Neural cell (in vitro differentiated cells): Measurements from ENCODE around the gene GGA1. TPM values are rescaled to one million over a fixed set of nuclear protein-coding genes. Genes with fewer than 3 reads are reported as not detected.

Experiments
- H2AFZ ChIP-seq: fragments of 200-600, 300-800 bp; sonication (generic), shearing (Covaris generic); 2 replicates; pipeline ENCODE4 v1.6.0; 2014; ENCODE audit warnings: low read depth, mild to moderate bottlenecking, antibody characterized with exemption, low read length, moderate library complexity
- H3F3A ChIP-seq: fragments of 200-600 bp; shearing (Covaris generic); 2 replicates; pipeline ENCODE4 v1.6.1; 2016; ENCODE audit warnings: mild to moderate bottlenecking, moderate library complexity, mixed read lengths, antibody characterized with exemption, low read length; ENCODE audit not compliant: insufficient read depth, poor library complexity, severe bottlenecking
- H3K27ac ChIP-seq: fragments of 200-600, 300-800 bp; sonication (generic), shearing (Covaris generic); 2 replicates; pipeline ENCODE4 v1.5.1; 2014; ENCODE audit warnings: mild to moderate bottlenecking, low read length, moderate library complexity
- H3K27me3 ChIP-seq: fragments of 300-800, 200-600 bp; sonication (generic), shearing (Covaris generic); 2 replicates; pipeline ENCODE4 v1.6.0; 2014; ENCODE audit warnings: mild to moderate bottlenecking, low read depth, low read length, moderate library complexity; ENCODE audit not compliant: insufficient read depth
- H3K36me3 ChIP-seq: fragments of 300-800, 200-600 bp; sonication (generic), shearing (Covaris generic); 2 replicates; pipeline ENCODE4 v1.5.1; 2014; ENCODE audit warnings: mild to moderate bottlenecking, antibody characterized with exemption, low read length, moderate library complexity; ENCODE audit not compliant: insufficient read depth
- H3K4me2 ChIP-seq: fragments of 300-800, 200-600 bp; sonication (generic), shearing (Covaris generic); 2 replicates; pipeline ENCODE4 v1.6.0; 2014; ENCODE audit warnings: mild to moderate bottlenecking, low read length
- H3K4me3 ChIP-seq: fragments of 300-800, 200-600 bp; sonication (generic), shearing (Covaris generic); 2 replicates; pipeline ENCODE4 v1.5.1; 2014; ENCODE audit warnings: mild to moderate bottlenecking, low read length, moderate library complexity
- H3K79me2 ChIP-seq: fragments of 200-600 bp; shearing (Covaris generic); replicated peaks from 2 replicates; pipeline ENCODE4 v1.6.0; 2014; ENCODE audit warnings: mild to moderate bottlenecking, low read length, moderate library complexity; ENCODE audit not compliant: insufficient read depth
- H3K9ac ChIP-seq: fragments of 300-800, 200-600 bp; sonication (generic), shearing (Covaris generic); 2 replicates; pipeline ENCODE4 v1.6.1; 2016; ENCODE audit warnings: mild to moderate bottlenecking, low read length, mixed read lengths
- H3K9me2 ChIP-seq: fragments of 200-600 bp; shearing (Covaris generic); 2 replicates; pipeline ENCODE4 v1.6.1; 2016; ENCODE audit warnings: mild to moderate bottlenecking, low read length, mixed read lengths; ENCODE audit not compliant: insufficient read depth
- H3K9me3 ChIP-seq: fragments of 200-600, 300-800 bp; sonication (generic), shearing (Covaris generic); 2 replicates; pipeline ENCODE4 v1.6.1; 2016; ENCODE audit warnings: mild to moderate bottlenecking, mixed run types, low read length, moderate library complexity, mixed read lengths
- H4K20me1 ChIP-seq: fragments of 200-600 bp; shearing (Covaris generic); 2 replicates; pipeline ENCODE4 v1.6.1; 2016; ENCODE audit warnings: mild to moderate bottlenecking, mixed run types; ENCODE audit not compliant: insufficient read depth
- CTCF ChIP-seq: fragments of 450-650 bp; IDR thresholded peaks from 2 replicates; pipeline ENCODE4 v1.5.1; 2014; ENCODE audit warnings: antibody characterized with exemption, mild to moderate bottlenecking, moderate library complexity; ENCODE audit not compliant: poor library complexity, severe bottlenecking
- EP300 ChIP-seq: fragments of 450-650 bp; conservative IDR thresholded peaks from 2 replicates; pipeline ENCODE4 v1.6.1; 2014; ENCODE audit warnings: antibody characterized with exemption, mild to moderate bottlenecking, moderate library complexity; ENCODE audit not compliant: poor library complexity, severe bottlenecking
- EZH2 ChIP-seq: fragments of 200-600, 300-800 bp; shearing (Covaris generic), sonication (generic); IDR thresholded peaks from 2 replicates; pipeline ENCODE4 v1.6.1; 2014; ENCODE audit warnings: antibody characterized with exemption, low read length, borderline replicate concordance, mild to moderate bottlenecking; ENCODE audit not compliant: insufficient read depth, poor library complexity, severe bottlenecking
- MXI1 ChIP-seq: fragments of 450-650 bp; conservative IDR thresholded peaks from 2 replicates; pipeline ENCODE4 v1.6.1; 2014; ENCODE audit warnings: antibody characterized with exemption, mild to moderate bottlenecking; ENCODE audit not compliant: poor library complexity, severe bottlenecking
- POLR2AphosphoS5 ChIP-seq: IDR thresholded peaks from 2 replicates; pipeline ENCODE4 v1.6.1; 2012
- RAD21 ChIP-seq: fragments of 450-650 bp; conservative IDR thresholded peaks from 2 replicates; pipeline ENCODE4 v1.6.1; 2014; ENCODE audit warnings: antibody characterized with exemption, mild to moderate bottlenecking, moderate library complexity
- SMC3 ChIP-seq: fragments of 450-650 bp; conservative IDR thresholded peaks from 2 replicates; pipeline ENCODE4 v1.6.1; 2014; ENCODE audit warnings: antibody characterized with exemption, mild to moderate bottlenecking, moderate library complexity; ENCODE audit not compliant: poor library complexity
- TAF1 ChIP-seq: IDR thresholded peaks from 2 replicates; pipeline ENCODE4 v1.6.1; 2012; ENCODE audit warnings: low read depth
- polyA plus RNA-seq: library from polyadenylated mRNA; depleted of rRNA; stranded (reverse); fragments of >200 nt; gene quantifications from 2 replicates; pipeline ENCODE4 v1.2.3, GENCODE V29; 2014
- TF ChIP-seq, protein P1 (sequence below): IDR thresholded peaks from 2 replicates; pipeline ENCODE4 v1.6.1; 2012; ENCODE audit warnings: borderline replicate concordance

GGA1 gene
- polyA plus RNA-seq, 1 donor from 2014 or later: 57.5 TPM

GRCh38 chr22:37659066-37659896 is 50.6 kb downstream of the GGA1 start:
- Histone ChIP-seq H3F3A (peaks cover 3% of the 10 kb centered on the region), H3K9me3 (no peaks in the 10 kb centered on the region), H3K4me3 (peak overlapping the region; percentile 93), H2AFZ (no peak overlapping the region), H3K27me3 (no peaks in the 10 kb centered on the region), H3K36me3 (no peaks in the 10 kb centered on the region), H3K9me2 (no peaks in the 10 kb centered on the region), H3K4me2 (peak overlapping the region; percentile 85), H3K27ac (peak overlapping the region; percentile 28), H3K9ac (peak overlapping the region; percentile 75), H3K79me2 (peaks cover 20% of the 10 kb centered on the region), H4K20me1 (no peaks in the 10 kb centered on the region)
- TF ChIP-seq POLR2AphosphoS5: peak; percentile 32
- TF ChIP-seq EZH2: no peak
- TF ChIP-seq CTCF: no peak

DNA sequence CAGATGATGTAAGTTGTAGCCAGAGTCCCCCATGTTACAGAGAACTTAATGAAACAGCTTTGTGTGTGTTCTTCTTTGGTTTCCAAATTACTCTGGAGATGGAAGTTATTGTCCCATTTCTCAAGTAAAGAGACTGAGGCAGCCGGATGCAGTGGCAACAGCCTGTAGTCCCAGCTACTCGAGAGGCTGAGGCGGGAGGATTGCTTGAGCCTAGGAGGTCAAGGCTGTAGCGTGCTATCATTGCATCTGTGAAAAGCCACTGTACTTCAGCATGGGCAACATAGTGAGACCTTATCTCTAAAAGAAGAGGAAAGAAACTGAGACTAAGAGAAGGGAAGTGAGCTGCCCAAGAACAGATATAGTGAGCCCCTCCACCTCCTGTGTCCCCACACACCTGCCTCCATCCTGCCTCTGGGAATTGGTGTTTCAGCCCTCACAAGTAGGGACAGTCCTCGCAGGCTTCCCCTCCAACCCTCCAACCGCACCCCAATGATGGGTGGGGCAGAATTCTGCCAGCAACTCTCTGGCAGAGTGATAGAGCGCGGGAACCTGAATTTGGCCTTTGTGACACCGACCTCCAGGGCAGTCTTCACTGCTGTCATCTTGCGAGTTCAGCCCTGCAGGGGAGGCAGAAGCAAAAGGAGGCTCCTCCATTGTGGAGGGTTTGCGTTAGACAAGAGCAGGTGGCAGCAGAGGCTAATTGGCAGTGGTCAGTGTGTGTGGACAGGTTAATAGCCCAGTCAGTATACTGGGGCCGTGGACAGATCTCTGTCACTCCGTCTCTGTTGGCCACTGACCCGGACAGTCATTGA is 51.5 kb downstream of the GGA1 start:
- H3K27ac ChIP-seq: peak overlapping the region; percentile 94
- peaks cover 3% of the 10 kb centered on the region for H3F3A ChIP-seq
- no peaks in the 10 kb centered on the region for H4K20me1 ChIP-seq

More for the DNA sequence above, 51.5 kb downstream of the GGA1 start:
- H3K9me2 ChIP-seq: no peaks in the 10 kb centered on the region
- no peaks in the 10 kb centered on the region for H3K9me3 ChIP-seq
- H3K4me3 ChIP-seq: peak overlapping the region; percentile 93
- H3K4me2 ChIP-seq: peak overlapping the region; percentile 85
- peak overlapping the region; percentile 75 for H3K9ac ChIP-seq
- TF ChIP-seq, protein P1, sequence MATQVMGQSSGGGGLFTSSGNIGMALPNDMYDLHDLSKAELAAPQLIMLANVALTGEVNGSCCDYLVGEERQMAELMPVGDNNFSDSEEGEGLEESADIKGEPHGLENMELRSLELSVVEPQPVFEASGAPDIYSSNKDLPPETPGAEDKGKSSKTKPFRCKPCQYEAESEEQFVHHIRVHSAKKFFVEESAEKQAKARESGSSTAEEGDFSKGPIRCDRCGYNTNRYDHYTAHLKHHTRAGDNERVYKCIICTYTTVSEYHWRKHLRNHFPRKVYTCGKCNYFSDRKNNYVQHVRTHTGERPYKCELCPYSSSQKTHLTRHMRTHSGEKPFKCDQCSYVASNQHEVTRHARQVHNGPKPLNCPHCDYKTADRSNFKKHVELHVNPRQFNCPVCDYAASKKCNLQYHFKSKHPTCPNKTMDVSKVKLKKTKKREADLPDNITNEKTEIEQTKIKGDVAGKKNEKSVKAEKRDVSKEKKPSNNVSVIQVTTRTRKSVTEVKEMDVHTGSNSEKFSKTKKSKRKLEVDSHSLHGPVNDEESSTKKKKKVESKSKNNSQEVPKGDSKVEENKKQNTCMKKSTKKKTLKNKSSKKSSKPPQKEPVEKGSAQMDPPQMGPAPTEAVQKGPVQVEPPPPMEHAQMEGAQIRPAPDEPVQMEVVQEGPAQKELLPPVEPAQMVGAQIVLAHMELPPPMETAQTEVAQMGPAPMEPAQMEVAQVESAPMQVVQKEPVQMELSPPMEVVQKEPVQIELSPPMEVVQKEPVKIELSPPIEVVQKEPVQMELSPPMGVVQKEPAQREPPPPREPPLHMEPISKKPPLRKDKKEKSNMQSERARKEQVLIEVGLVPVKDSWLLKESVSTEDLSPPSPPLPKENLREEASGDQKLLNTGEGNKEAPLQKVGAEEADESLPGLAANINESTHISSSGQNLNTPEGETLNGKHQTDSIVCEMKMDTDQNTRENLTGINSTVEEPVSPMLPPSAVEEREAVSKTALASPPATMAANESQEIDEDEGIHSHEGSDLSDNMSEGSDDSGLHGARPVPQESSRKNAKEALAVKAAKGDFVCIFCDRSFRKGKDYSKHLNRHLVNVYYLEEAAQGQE: no peak
- TF ChIP-seq POLR2AphosphoS5 (no peak), EP300 (no peak), EZH2 (no peak), MXI1 (no peak), RAD21 (no peak), CTCF (no peak), SMC3 (no peak), TAF1 (no peak)
- no peaks in the 10 kb centered on the region for H3K36me3 ChIP-seq
- H2AFZ ChIP-seq: no peak overlapping the region
- H3K79me2 ChIP-seq: peaks cover 23% of the 10 kb centered on the region
- no peaks in the 10 kb centered on the region for H3K27me3 ChIP-seq
